HG02571 (cell line): ENCODE data around the gene TRAM2.

ENCODE experiments used
- ATAC-seq: cut with Tn5 transposase; IDR thresholded peaks from one replicate; pipeline ENCODE4 v1.9.1; 2021; ENCODE audit warnings: mild to moderate bottlenecking, moderate library complexity; ENCODE audit not compliant: unreplicated experiment

TRAM2 gene

DNA sequence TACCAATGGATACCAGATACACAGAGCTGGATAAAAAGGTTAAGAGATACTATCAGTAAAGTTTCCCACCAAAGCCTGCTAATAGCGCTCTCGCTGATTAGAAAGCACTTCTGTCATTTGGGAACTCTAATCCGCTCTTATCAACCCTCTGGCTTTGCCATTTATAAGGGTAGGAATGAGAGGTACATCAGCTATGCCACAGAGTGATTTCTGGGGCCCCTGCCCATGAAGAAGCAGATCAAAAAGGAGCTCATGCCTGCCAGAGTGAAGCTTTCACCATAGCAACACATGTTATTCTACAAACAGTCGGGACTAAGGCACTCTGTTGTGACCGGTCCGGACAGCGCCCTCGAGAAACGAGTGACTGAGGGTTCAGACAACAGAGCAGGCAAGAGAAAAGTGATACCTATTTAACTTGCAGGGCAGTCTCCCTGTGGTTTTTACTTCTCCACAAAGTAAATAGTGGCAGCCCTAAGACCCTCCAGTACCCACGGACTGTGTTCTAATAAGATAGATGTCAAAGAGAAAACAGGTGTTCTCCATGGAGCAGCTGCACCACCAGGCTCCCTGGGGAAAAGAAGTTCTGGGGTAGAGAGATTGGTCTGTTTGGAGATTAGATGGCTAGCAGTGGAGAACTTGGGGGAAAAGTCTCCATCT is 5.6 kb downstream of the TRAM2 start:
- no peak for ATAC-seq

DNA sequence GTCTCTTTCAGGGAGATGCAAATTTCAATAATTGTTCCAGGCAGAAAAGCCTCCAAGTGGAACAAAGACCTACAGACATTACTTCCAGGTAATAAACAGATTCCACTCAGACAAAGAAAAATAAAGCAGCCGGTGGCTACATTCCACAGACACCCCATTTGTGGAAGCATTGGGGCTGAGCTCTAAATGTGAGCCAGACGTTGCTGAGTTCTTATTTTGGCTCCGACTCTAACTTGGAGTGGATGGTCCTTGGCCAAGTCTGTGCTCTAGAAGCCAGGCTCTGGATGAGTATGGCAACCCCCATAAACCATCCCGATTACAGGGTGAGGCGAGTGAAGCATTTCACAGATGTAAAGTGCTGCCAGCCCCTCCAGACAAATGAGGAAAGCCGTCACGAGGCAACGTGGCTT is 6.6 kb downstream of the TRAM2 start:
- no peak for ATAC-seq

DNA sequence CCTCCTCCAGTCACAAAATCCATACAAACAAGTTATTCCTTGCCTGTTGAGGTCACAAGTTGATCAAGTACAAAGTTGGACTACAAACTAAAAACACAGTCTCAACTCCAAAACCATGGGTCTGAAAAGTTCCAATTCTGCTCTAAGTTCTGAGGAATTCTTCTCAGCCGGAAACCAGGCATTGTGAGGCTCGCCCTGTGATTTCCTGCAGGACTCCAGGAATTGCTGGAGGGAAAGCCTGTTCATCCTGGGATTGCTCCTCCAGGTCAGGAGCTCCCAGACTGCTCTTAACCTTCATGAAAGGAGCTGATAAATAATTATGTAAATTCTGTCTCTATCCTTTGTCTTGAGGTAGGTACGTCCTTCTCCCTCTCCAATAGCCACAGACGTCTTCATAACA is 8.5 kb downstream of the TRAM2 start:
- ATAC-seq: no peak

DNA sequence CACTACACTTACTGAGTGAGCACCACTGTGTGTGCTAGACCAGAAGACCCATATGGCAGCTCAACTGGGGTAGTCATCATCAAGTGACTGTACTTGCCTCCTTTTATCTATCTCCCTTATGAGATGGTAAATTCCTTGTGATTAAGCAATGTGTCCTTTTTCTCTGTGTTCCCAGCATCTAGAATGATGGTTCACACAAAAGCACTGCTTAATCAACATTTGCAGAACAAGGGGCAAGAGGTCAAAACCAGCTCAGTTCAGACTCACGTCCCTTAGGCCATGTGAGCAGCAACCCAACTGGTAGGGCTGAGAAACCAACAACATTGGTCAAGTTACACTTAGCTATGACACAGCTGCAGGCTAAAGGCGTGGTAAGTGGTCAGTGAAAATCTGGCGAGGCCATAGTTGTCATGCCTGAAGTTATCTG is 10.0 kb downstream of the TRAM2 start:
- no peak for ATAC-seq

DNA sequence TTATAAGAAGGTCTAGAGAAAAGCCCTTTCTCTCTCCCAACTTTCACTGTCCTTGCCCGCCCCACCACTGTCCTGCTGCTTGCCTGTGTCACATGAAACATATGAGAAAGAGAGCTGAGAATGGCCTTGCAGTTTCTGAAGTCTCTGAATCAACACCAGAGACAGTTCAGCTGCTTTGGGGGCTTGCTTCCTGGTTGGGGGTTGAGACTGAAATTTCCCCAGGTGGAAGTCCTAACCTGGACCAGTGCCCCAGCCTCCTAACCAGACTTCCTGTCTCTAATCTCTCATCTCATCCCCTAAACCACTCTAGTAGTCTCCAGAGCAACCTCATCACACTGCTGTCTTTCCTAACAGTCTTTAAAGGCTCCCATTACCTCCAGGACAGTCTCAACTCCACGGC is 10.7 kb downstream of the TRAM2 start:
- ATAC-seq: peak; percentile 56

DNA sequence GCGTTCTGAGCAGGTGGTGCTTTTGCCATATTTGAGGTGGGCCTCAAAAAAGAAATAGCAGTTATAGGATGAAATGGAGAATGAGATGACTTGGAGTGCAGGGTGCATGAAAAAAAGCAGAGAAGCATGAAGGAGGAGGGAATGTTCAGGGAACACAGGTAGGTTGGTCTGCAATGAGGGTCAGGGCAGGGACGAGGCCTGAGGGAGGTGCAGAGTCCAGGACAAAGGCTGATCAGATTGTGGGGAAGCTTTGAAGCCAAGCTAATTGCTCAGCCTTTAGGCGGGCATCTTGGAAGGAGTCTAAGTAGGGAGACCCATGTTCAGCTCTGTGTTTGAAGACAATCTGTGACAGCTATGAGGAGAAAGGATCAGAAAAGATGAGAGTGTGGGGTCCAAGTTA is 12.0 kb downstream of the TRAM2 start:
- ATAC-seq: no peak

DNA sequence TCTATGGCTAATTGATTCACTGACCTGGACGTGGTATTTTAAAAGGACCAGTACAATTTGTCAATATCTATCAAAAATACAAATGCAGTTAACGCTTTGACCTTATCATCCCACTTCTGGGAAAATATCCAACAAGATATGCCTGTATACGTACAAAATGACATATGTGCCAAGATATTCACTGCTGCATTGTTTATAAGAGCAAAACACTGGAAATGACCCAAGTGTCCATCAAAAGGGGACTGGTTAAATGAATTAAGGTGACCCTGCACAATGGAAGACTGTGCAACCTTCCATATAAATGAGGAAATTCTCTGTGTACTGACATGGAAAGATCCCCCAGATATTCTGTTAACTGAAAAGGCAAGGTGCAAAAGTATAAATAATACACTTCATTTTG is 13.9 kb downstream of the TRAM2 start:
- ATAC-seq: no peak

DNA sequence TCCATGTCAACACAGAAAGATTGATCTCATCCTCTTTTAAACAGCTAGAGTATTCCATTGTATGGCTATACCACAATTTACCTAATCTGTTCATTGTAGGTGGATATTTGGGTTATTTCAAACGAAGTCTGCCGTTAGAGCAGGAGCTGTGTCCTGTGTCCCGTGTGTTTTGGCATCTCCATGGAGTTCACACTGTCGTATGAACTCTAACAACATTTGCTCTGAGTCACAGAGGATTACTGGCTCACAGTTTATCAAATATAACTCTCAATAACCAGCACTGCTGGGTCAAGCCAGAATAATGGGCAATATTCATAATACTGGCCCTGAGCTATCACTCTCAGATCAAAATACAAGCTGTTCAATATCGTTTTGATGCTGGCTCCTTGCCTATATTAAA is 16.4 kb downstream of the TRAM2 start:
- ATAC-seq: no peak

DNA sequence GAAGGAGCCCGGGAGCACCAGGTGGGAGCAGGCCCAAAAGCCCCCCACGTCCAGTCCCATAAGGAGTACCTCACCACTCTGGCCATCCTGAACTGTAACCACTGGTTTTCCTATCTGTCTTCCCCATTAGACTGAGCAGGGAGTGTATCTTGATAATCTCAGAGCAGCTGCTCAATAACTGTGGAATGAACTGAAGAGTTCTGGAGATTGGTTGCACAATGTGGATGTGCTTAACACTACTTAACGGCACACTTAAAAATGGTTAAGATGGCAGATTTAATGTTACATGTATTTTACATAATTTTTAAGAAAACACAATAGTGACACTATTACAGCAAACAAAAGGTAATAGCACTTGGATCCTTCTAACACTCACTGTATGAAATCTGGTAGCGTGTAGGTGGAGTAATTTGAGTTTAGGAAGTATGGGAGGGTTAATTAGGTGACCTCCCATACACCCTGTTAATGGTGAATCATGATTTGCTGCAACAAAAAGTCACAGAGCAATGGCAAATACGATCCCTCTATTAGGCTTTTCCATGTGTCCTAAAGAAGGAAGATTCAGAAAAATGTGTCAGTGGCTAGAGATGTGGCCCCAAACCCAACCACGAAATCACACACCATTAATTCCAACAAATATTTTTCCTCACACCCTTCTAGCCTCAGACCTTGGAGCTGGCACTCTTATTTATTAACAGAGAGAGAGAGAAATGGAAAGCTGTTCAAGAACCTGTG is 18.4 kb downstream of the TRAM2 start:
- no peak for ATAC-seq

DNA sequence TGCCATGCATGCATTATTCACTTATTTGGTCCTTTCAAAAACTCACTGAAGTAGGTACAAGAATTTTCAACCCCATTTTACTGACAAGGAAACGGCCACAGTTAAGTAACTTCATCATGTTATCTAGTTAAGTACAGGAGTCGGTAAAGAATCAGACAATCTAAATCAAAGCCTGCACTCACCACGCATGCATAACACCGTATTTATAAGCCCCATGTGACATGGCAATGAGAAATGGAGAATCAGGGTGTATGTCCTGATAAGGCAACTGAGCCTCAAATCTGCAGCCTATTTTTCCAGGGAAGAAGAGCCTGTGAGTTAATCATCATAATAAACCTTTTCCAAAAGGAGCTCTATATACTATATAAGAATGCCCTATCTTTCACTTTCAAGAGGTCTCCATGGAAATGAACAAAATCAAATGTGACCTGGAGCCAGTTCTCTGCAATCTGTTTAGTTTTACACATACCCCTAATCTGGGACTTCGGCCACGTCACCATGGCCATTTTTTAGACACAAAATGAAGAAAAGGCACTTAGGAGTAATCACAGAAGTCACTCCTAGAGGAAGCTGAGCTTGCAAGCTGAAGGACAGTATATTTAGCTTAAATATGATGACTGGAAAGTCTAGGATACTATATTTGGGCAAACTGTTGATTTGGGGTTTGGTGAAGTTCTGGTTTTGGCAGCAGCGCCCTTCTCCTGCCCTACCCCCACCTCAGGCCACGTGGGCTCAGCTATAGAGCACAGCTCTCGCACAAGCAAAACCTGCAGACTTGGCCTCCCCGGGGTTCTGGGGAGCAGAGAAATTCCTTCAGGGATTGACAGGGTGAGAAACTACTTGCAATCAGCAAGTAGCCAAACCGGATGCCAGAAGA is 19.2 kb downstream of the TRAM2 start:
- ATAC-seq: no peak

DNA sequence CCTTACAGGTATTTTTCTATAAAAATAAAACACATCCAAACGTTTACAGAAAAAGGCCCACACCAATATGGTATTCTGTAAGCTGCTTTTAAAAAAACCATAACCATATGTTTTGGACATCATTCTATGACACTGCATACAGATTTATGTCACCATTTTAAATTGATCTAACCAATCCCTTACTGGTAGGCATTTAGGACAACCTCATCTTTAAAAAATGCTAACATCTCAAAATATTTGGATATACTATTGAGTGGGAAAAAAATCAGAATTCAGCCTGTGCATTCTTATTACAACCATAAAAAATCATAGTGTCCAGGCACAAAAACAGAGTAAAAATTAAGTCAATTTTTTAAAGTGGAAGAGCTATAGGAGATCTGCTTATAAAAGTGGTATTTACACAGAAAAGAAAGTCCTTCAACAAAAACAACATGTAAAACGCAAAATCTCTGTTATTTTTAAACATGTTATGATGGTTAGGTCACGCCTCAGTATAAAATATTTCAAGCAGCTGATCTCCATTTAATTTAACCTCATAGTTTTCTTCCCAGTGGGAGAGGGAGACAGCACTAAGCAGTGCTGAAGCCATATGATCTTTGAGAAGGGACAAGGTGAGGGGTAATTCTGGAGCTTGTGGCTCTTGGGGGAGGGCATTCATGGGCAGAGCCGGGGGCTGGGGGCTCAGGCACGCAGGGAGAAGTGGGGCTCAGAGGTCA is 21.2 kb downstream of the TRAM2 start:
- ATAC-seq: no peak

DNA sequence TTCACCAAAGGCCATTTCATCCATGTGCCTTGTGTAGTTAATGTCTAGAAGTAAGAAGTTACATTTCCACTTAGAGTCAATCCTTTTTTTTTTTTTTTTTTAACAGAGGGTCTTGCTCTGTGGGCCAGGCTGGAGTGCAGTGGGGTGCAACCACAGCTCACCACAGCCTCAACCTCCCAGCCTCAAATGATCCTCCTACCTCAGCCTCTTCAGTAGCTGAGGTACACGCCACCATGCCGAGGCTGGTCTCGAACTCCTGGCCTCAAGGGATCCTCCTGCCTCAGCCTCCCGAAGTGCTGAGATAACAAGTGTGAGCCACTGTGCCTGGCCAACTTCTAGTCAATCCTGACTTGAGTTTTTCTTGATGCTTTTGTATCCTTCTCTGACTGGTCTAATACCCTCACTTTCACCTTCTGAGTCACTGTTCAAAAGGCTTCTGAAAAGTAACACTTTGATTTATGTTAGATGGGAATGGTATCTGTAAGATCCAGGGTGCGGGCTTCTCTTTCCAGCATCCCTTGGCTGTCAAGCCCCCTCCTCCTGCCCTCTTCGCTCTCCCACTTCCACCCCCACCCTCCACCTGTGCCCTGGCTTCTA is 22.1 kb downstream of the TRAM2 start:
- no peak for ATAC-seq

DNA sequence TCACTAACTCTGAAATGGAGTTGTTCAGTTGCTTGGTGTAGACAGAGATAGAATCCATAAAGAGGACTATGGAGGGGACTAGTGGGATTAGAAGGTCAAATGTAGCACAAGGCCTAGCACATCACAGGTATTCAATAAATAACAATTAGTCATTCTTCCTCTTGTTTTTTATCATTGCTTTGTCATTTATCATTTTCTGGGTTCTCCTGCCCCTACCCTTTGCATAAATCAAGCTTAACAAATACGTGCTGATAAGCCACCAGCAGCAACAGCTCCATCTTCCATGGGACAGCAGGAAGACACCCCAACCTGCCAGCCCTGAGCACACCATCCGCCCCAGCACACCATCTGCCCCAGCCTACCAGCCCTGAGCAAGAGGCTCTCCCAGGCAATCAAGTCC is 23.1 kb downstream of the TRAM2 start:
- no peak for ATAC-seq

DNA sequence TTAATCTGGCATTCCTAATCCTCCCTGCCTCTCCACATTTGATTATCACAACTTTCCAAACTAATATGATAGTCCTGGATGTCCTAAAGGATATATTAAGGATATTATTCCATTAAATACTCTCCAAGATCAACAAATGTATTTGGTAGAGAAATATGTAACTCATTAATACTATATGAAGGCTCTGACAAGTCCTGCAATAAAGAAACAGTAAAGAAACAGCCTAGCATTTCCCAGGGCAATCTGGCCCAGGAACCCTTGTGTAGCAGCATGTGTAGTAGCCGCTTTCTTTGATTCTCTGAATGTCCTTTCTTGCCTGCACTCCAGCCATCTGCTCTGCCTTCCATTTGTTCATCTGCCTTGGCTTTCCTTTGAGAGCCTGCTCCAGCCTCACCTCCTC is 23.7 kb downstream of the TRAM2 start:
- ATAC-seq: no peak

DNA sequence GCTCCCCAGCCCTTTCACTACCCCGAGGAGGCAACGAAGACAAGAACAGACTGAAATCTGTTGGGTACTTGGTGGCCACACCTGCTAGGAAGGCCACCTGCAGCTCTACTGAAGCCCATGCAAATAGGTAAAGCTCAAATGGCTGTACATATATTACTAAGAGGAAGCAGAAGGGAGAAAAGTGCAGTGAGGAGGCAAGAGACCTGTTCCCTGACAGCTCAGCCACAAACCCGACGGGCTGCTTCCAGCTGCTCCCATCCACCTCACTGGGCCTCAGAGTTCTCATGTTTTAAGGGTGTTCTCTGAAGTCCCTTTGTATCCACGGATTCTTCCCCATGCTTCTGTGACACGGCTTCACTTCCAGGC is 24.6 kb downstream of the TRAM2 start:
- peak; percentile 91 for ATAC-seq

DNA sequence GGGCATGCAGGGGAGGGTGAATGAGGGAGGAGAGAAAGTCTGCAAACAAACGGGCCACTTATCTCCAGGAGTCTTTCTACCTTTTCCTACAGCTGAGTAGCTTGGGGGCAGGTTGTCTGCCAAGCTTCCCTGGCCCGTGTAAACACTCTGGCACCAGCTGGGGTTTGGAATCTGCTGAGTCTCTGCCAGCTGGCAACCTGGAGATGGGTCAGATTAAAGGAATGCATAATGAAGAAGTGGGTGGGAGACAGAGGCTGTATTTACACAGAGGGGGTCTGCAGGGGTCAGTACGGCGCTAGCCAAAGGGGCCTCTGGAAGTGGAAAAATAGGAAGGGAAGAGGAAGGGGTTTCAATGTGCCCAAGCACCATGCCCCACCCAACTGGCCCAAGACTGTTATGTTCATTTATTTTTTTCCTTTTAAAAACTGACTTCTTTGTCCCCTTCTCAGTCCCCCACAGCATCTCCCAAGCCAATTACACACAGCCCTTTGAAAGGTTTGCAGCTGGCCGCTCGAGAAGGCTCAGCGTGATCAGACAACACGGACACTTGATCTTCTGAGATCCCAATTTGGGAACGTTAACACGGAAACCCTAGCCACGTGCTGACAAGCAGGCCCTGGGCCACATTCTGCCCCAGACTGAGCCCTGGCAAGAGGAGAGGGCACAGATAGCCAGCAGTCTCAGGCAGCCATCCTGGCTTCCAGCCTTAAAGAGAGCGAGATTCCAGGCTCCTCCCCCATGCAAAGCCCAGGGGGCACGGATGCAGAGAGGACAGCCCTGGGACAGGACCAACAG is 25.2 kb downstream of the TRAM2 start:
- no peak for ATAC-seq

DNA sequence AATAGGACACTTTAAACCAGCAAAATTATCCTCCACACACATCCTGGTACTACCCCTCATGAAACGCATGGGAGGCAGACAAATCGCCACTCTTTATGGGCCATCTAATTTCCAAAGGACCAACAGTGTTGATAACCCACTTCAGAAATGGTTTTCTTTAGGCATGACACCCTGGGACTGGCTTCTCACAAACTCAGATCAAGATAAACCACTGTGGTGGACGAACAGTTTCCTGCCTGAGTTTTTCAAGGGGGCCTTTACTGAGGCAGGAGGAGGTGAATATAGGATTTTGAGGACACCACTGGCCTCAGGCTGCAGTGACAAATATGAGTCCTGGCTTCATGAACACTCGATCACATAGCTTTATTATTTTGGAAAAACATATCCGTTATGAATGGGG is 26.0 kb downstream of the TRAM2 start:
- no peak for ATAC-seq

DNA sequence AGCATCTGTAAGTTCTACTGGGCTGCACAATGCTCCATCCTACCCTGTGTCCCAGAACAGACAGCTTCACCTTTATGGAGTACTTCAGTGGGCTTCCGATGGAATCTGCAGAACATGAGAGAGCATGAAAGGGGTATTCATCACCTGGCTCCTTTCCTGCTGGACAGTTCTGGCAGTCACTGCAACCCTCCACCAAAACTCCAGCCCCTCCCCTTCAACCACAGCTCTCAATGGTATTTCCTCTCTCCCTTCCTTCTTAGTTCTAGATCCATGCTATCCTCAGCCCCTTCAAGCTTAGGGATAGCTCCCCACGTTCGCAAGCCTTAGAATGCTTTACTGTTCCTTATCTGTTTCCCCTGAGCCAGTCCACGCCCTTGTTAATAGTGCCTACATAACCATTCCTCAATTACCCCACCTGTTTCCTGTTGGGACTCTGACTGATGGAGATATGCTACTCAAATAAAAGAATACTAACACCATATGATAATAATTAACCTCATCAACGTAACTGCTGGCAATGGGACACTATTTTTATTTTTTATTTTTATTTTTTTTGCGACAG is 26.8 kb downstream of the TRAM2 start:
- no peak for ATAC-seq

DNA sequence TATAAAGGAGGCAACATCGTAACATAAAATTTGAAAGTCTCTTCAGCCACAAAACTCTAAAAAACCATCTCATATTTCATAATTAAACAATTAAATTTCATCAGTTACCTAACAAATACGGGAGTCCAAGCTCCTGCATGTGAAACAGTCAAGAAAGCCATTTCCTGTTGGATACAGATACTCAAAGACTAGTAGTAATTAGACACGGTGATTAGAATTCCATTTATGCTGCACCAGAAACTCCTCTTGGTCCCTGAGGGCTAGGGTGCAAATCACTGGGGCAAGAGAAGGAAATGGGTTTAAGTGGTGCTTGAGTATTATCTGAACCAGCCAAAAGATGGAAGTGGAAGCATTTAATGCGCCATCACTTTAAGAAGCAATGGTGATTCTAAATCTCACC is 27.4 kb downstream of the TRAM2 start:
- no peak for ATAC-seq

DNA sequence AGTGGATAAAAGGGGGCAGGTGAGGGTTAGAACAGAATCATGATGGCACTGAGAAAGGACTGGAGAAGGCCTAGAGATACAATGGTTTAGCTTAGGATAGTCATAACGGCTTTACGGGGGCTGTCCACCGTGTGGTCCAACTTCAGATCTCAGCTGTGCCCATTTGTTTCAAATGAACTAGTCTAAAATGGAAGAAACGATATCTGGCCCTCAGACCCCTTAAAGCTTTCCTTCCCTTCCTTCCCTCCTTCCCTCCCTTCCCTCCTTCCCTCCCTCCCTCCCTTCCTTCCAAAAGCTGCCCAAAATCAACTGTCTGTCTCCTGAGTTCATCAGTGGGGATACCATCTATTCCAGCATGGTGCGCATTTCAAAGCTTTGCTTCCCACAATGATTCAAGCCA is 27.9 kb downstream of the TRAM2 start:
- no peak for ATAC-seq
